DMS153 treated with DMSO at 0.1 percent for 48 hours (cell line): ENCODE measurements around the gene NSUN5.
"Not testable (repeated sequence)": the region's sequence is repeated elsewhere in the genome, so short reads cannot be mapped to it uniquely, and the experiment has no call there.

Experiments
- DNase-seq: peaks from one replicate; lab custom pipeline; 2025; ENCODE audit not compliant: unreplicated experiment; lab: John Stamatoyannopoulos, UW

Gene NSUN5

GRCh38 chr7:73308665-73309214 lies at the start of gene NSUN5:
TSS of gene NSUN5 (minus strand) at chr7:73308826. CDS start at chr7:73308790, 36 bp downstream.
- DNase-seq, result peak; percentile 74

DNA sequence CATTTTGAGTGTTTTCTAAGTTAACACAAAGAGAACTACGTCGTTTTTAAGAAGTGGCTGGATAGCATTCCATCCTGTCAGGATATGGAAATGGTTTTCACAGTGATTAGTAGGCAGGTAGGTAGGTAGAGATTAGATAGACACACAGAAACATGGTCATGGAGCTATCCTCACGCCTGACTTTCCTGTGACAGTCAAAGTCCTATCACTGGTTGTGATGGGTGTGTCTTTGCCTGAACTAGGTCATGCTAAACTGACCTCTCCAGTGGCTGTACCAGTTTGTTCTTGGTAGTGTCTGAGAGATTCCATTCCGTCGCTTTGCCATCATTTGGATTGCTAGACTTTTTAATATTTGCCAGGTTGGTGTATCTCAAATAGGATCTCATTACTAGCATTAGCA lies 47.5 kb upstream of the NSUN5 start:
- no peak for DNase-seq

- DNase-seq, result no peak
Measured at GRCh38 chr7:73354821-73355220, 46.2 kb upstream of the NSUN5 start.

GRCh38 chr7:73354196-73354595 lies 45.6 kb upstream of the NSUN5 start:
- no peak for DNase-seq

DNA sequence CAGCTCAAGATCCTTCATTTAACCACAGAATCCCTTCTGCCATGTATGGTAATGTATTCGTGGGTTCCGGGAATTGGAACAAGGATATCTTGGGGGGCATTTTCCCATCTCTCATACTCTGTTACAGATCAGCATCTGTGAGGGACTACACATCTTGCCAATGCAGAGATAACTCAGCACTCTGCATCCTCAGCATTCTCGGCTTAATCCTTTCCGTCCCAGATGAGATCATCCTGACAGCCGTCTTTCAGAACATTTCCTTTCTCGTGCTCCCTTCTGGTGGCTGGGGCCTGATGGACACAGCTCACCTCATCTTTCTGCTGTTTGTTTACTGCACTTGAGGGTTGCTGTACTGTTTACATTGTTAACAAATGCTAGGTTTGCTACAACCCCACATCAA lies 44.6 kb upstream of the NSUN5 start:
- DNase-seq, result no peak

DNA sequence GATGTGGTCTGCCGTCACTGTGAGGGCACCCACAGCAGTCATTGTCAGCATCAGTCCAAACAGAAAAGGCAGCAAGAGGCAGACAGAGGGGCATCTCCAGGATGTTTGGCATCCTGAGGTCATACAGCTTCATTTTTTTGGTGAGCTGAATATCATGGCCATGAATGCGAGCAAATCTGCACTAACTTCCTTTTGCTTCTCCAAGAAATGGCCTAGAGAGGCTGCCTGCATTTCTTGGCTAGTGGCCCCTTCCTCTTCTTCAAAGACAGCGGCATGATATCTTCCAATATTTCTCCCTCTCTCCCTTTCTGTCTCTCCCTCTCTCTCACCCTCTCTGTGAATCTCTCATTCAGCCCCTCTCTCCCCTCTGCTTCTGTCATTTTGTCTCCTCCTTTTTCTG lies 44.2 kb upstream of the NSUN5 start:
- DNase-seq, result no peak

DNA sequence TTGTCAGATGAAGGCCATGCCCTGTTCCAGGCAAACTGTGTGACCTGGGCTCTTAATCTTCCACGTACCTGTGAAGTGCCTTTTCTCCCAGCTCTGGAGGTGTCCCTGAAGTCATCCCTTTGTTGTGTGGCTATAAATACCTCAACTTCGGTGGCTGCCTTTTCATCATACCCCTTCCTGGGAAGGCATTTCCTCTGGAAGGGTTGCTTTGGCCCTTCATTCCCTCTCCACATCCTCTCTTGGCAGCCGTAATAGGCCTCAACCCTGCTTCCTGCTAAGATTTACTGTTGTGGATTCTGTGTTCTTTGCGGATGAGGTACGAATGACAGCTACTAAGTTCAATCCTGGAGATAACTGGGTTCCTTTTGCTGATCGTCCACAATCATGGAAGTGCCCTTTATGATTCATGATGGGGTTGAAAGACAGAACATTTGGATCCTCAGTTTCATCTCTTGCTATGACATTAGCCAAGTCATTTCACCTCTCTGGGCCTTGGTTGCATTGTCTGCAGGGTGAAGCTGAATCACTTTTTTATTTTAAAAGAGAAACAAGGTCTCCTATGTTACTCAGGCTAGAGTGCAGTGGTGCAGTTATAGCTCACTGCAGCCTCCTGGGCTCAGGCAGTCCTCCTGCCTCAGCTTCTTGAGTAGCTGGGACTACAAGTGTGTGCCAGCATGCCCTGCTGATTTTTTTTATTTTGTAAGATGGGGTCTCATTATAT lies 43.0 kb upstream of the NSUN5 start:
- no peak for DNase-seq

DNA sequence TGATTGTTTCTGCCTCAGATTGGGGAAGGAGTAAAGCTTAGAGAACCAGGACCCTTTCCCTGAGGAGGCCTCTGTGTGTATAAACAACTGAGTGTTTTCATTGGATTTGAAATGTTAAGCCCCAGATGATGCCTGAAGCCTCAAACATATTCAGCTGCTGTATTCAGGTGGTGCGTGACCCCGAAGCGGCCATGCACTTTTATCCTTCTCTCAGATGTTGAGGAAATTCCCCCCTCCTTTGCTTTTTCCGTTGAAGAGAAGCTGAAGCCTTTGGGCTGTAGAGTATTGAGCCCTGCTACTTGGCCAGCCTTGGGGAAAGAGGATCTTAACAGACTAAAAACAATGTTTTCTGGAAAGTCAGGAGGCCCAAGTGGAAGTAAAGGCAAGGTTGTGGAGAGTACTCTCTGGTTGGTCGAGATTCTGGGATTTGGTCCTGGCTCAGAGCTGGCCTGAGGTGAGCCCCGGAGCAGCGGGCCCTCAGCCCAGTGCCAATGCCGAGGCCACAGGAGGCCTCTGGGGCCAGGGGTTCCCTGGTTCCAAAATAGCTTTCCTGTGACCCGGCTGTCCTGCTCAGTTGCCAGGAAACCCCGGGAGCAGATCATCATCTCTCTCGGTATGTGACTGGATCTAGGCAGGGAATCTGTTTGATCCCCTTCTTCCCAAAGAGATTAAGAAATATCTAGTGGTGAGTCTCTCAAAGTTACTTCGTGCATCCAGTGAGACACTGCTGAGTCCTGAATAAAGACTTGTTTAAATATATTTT lies 41.9 kb upstream of the NSUN5 start:
- no peak for DNase-seq

GRCh38 chr7:73349763-73350162 lies 41.1 kb upstream of the NSUN5 start:
- DNase-seq, result no peak

- DNase-seq, result no peak
Measured at GRCh38 chr7:73345951-73346350, 37.3 kb upstream of the NSUN5 start.

DNA sequence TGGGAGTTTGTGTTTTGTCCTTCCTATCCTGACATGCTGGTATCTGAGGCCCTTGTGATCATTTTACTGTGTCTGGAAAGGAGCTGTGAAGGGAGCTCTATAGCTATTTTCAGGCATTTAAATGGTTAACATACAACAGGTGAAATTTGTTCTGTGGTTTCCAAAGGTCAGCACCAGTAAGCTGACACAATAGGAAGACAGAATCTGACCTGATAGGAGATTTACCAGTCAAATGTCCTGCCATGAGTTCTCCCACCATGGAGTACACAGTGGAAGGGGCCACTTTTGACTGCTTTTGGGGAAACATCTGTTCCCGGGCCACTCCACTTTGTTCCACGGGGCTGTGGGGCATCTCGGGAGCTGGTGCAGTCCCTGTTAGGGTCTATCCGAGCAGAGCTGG lies 36.9 kb upstream of the NSUN5 start:
- DNase-seq, result no peak

GRCh38 chr7:73343671-73344380 lies 35.2 kb upstream of the NSUN5 start:
- DNase-seq, result no peak

DNA sequence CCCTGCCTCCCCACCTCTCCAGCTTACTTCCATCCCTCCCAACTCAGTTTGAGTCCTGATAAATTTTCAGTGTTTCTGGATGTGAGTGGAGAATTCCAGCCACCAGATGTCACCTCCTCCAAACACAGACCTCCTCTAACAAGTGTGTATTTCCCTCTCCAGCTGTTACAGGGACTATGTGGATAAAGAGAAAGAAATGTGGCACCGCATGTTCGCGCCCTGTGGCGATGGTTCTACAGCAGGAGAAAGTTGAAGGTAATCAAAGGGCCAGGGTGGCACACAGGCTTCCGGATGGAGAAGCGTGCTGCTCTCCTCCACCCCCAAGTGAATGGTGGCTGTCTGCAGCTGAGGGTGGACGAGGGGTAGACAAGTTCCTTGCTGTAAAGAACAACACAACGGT lies 34.0 kb upstream of the NSUN5 start:
- no peak for DNase-seq

- DNase-seq, result no peak
Measured at GRCh38 chr7:73341877-73342276, 33.3 kb upstream of the NSUN5 start.

GRCh38 chr7:73340514-73340913 lies 31.9 kb upstream of the NSUN5 start:
- no peak for DNase-seq

DNA sequence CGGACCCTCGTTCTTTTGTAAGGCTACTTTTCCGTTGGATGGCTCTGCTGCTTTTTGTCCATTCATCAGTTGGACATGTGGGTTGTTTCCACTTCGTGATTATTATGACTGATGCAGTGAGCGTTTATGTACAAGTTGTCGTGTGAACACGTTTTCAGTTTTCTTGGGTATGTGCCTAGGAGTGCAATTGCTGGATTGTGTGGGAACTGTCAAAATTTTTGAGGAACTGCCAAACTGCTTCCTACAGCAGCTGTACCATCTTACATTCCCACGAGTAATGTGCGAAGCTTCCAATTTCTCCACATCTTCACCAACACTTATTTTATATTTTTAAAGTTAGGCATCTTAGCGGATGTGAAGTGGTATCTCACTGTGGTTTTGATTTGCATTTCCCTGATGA lies 29.7 kb upstream of the NSUN5 start:
- no peak for DNase-seq

- DNase-seq, result no peak
Measured at GRCh38 chr7:73332447-73332846, 23.8 kb upstream of the NSUN5 start.

DNA sequence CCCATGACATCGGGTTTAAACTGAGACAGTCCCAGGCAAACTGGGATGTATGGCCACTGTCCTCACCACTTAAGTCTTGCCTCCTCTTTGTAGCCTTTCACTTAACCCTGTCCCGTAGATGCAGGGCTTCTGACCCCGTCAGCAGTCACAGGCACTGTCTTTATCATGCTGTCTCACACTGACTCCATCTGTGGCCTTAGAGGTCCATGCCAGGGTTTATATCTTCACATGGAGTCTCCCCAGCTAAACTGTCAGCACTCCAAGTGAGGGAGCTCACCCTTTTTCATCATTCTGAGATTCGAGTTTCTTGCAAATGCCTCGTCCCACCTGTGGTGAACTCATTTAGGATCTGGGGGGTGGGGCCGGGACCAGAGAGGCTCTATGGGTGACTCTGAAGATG lies 22.1 kb upstream of the NSUN5 start:
- DNase-seq, result no peak

DNA sequence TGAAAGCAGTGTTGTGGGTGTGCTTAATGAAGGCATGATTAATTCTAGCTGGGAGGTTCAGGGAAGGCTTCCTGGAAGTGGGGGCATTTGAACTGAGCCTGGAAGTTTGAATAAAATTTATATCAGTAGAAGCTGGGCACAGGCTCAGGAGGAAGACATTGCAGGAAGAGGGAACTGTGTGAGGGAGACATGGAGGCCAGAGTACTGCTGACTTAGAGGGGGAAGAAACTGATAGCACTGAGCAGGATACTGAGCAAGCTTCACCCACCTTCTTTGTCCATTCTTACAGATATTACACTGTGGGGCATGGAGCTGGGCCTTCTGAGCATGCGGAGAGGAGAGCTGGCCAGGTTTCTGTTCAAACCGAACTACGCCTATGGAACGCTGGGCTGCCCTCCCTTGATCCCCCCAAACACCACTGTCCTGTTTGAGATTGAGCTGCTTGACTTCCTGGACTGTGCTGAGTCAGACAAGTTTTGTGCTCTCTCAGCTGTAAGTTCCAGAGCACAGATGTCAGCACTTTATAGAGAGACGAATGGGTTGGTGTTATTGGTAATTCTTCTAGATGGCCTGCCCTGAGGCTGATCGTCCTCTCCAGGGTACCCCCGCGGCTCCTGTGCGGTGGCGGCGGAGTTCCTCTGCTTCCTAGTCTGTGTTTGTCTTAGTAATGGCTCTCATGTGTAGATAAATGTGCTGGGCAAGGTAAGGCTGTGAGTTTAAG lies 21.4 kb upstream of the NSUN5 start:
- no peak for DNase-seq

GRCh38 chr7:73328696-73329095 lies 20.1 kb upstream of the NSUN5 start:
- DNase-seq, result no peak

GRCh38 chr7:73327922-73328321 lies 19.3 kb upstream of the NSUN5 start, which contains the start of the genes FKBP6 and TRIM50:
TSS of gene FKBP6 (plus strand) at chr7:73328161. CDS start at chr7:73328429, 268 bp downstream.
TSS of gene TRIM50 (minus strand) at chr7:73328082. CDS start at chr7:73324787, 3,295 bp downstream.
- not testable (repeated sequence) for DNase-seq
